ENCODE results near the gene PLIN5.

Gene PLIN5

GRCh38 chr19:4538601-4538954, 3.6 kb upstream of the PLIN5 start:
- H3F3A ChIP-seq (ENCODE audit: insufficient read depth, low read length): no peaks in the 10 kb centered on the region
- no peak overlapping the region for H2AFZ ChIP-seq (ENCODE audit: low read length)
- no peaks in the 10 kb centered on the region for H3K36me3 ChIP-seq (replicated peaks; ENCODE audit: insufficient read depth, low read length)
- H3K4me2 ChIP-seq (ENCODE audit: low read depth, low read length): no peak overlapping the region
- H3K9me3 ChIP-seq (replicated peaks; ENCODE audit: insufficient read depth, low read length): no peaks in the 10 kb centered on the region
- H3K79me2 ChIP-seq (ENCODE audit: low read length): no peaks in the 10 kb centered on the region
- H3K27me3 ChIP-seq (replicated peaks; ENCODE audit: insufficient read depth, low read length): peaks cover 81% of the 10 kb centered on the region
- no peak overlapping the region for H3K9ac ChIP-seq (ENCODE audit: low read length)
- H3K4me1 ChIP-seq (ENCODE audit: low read length): peaks cover 5% of the 10 kb centered on the region; the same call in 1 of the 2 replicates
- H3K9me2 ChIP-seq (replicated peaks; ENCODE audit: insufficient read depth, low read length): no peaks in the 10 kb centered on the region
- no peak for TF ChIP-seq CTCF (IDR thresholded peaks at IDR 0.05; ENCODE audit: low read length)
- no peak for TF ChIP-seq EZH2 (optimal IDR thresholded peaks at IDR 0.05; ENCODE audit: low read depth, low read length)
- TF ChIP-seq EZH2phosphoT487 (IDR thresholded peaks at IDR 0.05; ENCODE audit: low read length): no peak
- no peak for DNase-seq
- H3K4me3 ChIP-seq (ENCODE audit: low read length): no peak overlapping the region
- no peak overlapping the region for H3K27ac ChIP-seq (ENCODE audit: low read length)
- no peaks in the 10 kb centered on the region for H4K20me1 ChIP-seq (ENCODE audit: insufficient read depth, low read length)

GRCh38 chr19:4537953-4538600, 3.1 kb upstream of the PLIN5 start:
- Histone ChIP-seq H3K36me3 (replicated peaks; ENCODE audit: insufficient read depth, low read length) (no peaks in the 10 kb centered on the region), H2AFZ (ENCODE audit: low read length) (no peak overlapping the region), H3K9ac (ENCODE audit: low read length) (no peak overlapping the region), H3K4me3 (ENCODE audit: low read length) (no peak overlapping the region), H3K27me3 (replicated peaks; ENCODE audit: insufficient read depth, low read length) (peaks cover 86% of the 10 kb centered on the region), H3K4me1 (ENCODE audit: low read length) (peaks cover 5% of the 10 kb centered on the region; the same call in 1 of the 2 replicates), H4K20me1 (ENCODE audit: insufficient read depth, low read length) (no peaks in the 10 kb centered on the region), H3F3A (ENCODE audit: insufficient read depth, low read length) (no peaks in the 10 kb centered on the region), H3K27ac (ENCODE audit: low read length) (no peak overlapping the region), H3K9me2 (replicated peaks; ENCODE audit: insufficient read depth, low read length) (no peaks in the 10 kb centered on the region), H3K4me2 (ENCODE audit: low read depth, low read length) (no peak overlapping the region), H3K79me2 (ENCODE audit: low read length) (no peaks in the 10 kb centered on the region), H3K9me3 (replicated peaks; ENCODE audit: insufficient read depth, low read length) (no peaks in the 10 kb centered on the region)
- DNase-seq: no peak
- no peak for TF ChIP-seq EZH2 (optimal IDR thresholded peaks at IDR 0.05; ENCODE audit: low read depth, low read length)
- no peak for TF ChIP-seq CTCF (IDR thresholded peaks at IDR 0.05; ENCODE audit: low read length)
- TF ChIP-seq EZH2phosphoT487 (IDR thresholded peaks at IDR 0.05; ENCODE audit: low read length): no peak

GRCh38 chr19:4536798-4537197, 1.8 kb upstream of the PLIN5 start:
- Histone ChIP-seq H3F3A (ENCODE audit: insufficient read depth, low read length) (no peaks in the 10 kb centered on the region), H2AFZ (ENCODE audit: low read length) (no peak overlapping the region), H3K79me2 (ENCODE audit: low read length) (no peaks in the 10 kb centered on the region), H3K9ac (ENCODE audit: low read length) (no peak overlapping the region), H3K27me3 (replicated peaks; ENCODE audit: insufficient read depth, low read length) (peaks cover 93% of the 10 kb centered on the region), H3K9me3 (replicated peaks; ENCODE audit: insufficient read depth, low read length) (no peaks in the 10 kb centered on the region), H3K36me3 (replicated peaks; ENCODE audit: insufficient read depth, low read length) (no peaks in the 10 kb centered on the region), H3K4me2 (ENCODE audit: low read depth, low read length) (no peak overlapping the region), H3K9me2 (replicated peaks; ENCODE audit: insufficient read depth, low read length) (no peaks in the 10 kb centered on the region), H4K20me1 (ENCODE audit: insufficient read depth, low read length) (no peaks in the 10 kb centered on the region), H3K4me1 (ENCODE audit: low read length) (peaks cover 5% of the 10 kb centered on the region; the same call in 1 of the 2 replicates), H3K27ac (ENCODE audit: low read length) (no peak overlapping the region), H3K4me3 (ENCODE audit: low read length) (no peak overlapping the region)
- TF ChIP-seq EZH2 (optimal IDR thresholded peaks at IDR 0.05; ENCODE audit: low read depth, low read length) (no peak), CTCF (IDR thresholded peaks at IDR 0.05; ENCODE audit: low read length) (no peak), EZH2phosphoT487 (IDR thresholded peaks at IDR 0.05; ENCODE audit: low read length) (no peak)
- no peak for DNase-seq
